Parathyroid adenoma (tissue), 2 donors: Measurements from ENCODE around the gene AFF3.

Source experiments
- H2AFZ ChIP-seq: fragments of 300-600 bp; sonication (generic); one replicate; pipeline ENCODE4 v1.7.0; 2017; ENCODE audit warnings: antibody characterized with exemption, mild to moderate bottlenecking
- H3K27ac ChIP-seq: fragments of 300-600 bp; sonication (generic); one replicate; pipeline ENCODE4 v1.7.0; 2017
- H3K27me3 ChIP-seq: fragments of 300-600 bp; sonication (generic); one replicate; pipeline ENCODE4 v1.7.0; 2017; ENCODE audit warnings: low read length; ENCODE audit not compliant: control insufficient read depth, insufficient read depth
- H3K36me3 ChIP-seq: fragments of 300-600 bp; sonication (generic); one replicate; pipeline ENCODE4 v1.7.0; 2017; ENCODE audit warnings: low read length; ENCODE audit not compliant: control insufficient read depth, insufficient read depth
- H3K4me1 ChIP-seq: fragments of 300-600 bp; sonication (generic); one replicate; pipeline ENCODE4 v1.7.0; 2017; ENCODE audit warnings: control low read depth
- H3K4me2 ChIP-seq: fragments of 300-600 bp; sonication (generic); one replicate; pipeline ENCODE4 v1.7.0; 2017; ENCODE audit warnings: low read length
- H3K4me3 ChIP-seq: fragments of 300-600 bp; sonication (generic); one replicate; pipeline ENCODE4 v1.7.0; 2017; ENCODE audit warnings: low read depth, low read length
- H3K79me2 ChIP-seq: fragments of 300-600 bp; sonication (generic); one replicate; pipeline ENCODE4 v1.7.0; 2017; ENCODE audit warnings: control low read depth
- H3K9ac ChIP-seq: fragments of 300-600 bp; sonication (generic); one replicate; pipeline ENCODE4 v1.7.0; 2017; ENCODE audit warnings: mild to moderate bottlenecking
- H3K9me3 ChIP-seq: fragments of 300-600 bp; sonication (generic); one replicate; pipeline ENCODE4 v1.7.0; 2017; ENCODE audit warnings: low read length; ENCODE audit not compliant: control insufficient read depth
- CTCF ChIP-seq: fragments of 300-600 bp; sonication (generic); IDR thresholded peaks from one replicate; pipeline ENCODE4 v1.7.0; 2017; ENCODE audit warnings: antibody characterized with exemption, mild to moderate bottlenecking
- donor health status: primary hyperparathyroidism.

AFF3 gene

GRCh38 chr2:99886418-99886817 lies 256.0 kb downstream of the AFF3 start:
- Histone ChIP-seq H3K9me3 (no peaks in the 10 kb centered on the region), H3K79me2 (no peaks in the 10 kb centered on the region), H3K27ac (no peak overlapping the region), H2AFZ (no peak overlapping the region), H3K36me3 (no peaks in the 10 kb centered on the region), H3K9ac (no peak overlapping the region), H3K4me1 (no peaks in the 10 kb centered on the region), H3K4me2 (no peak overlapping the region), H3K27me3 (no peaks in the 10 kb centered on the region), H3K4me3 (no peak overlapping the region)
- TF ChIP-seq CTCF, result no peak

GRCh38 chr2:99883358-99883757 lies 259.0 kb downstream of the AFF3 start:
- Histone ChIP-seq H3K9ac (no peak overlapping the region), H3K79me2 (no peaks in the 10 kb centered on the region), H3K4me3 (no peak overlapping the region), H3K27me3 (no peaks in the 10 kb centered on the region), H3K27ac (no peak overlapping the region), H3K4me1 (no peaks in the 10 kb centered on the region), H3K9me3 (no peaks in the 10 kb centered on the region), H2AFZ (no peak overlapping the region), H3K4me2 (no peak overlapping the region), H3K36me3 (no peaks in the 10 kb centered on the region)
- TF ChIP-seq CTCF, result no peak

GRCh38 chr2:99881901-99882591 lies 260.3 kb downstream of the AFF3 start:
- Histone ChIP-seq H3K4me2 (no peak overlapping the region), H3K27me3 (no peaks in the 10 kb centered on the region), H3K4me1 (no peaks in the 10 kb centered on the region), H3K9ac (no peak overlapping the region), H2AFZ (no peak overlapping the region), H3K4me3 (no peak overlapping the region), H3K79me2 (no peaks in the 10 kb centered on the region), H3K36me3 (no peaks in the 10 kb centered on the region), H3K27ac (no peak overlapping the region), H3K9me3 (no peaks in the 10 kb centered on the region)
- no peak for TF ChIP-seq CTCF

GRCh38 chr2:99880964-99881294 lies 261.5 kb downstream of the AFF3 start:
- H3K9me3 ChIP-seq, result no peaks in the 10 kb centered on the region

More at GRCh38 chr2:99880964-99881294, 261.5 kb downstream of the AFF3 start:
- no peaks in the 10 kb centered on the region for H3K36me3 ChIP-seq
- H3K27ac ChIP-seq, result no peak overlapping the region
- H3K9ac ChIP-seq, result no peak overlapping the region
- TF ChIP-seq CTCF, result no peak
- H3K4me3 ChIP-seq, result no peak overlapping the region
- no peak overlapping the region for H2AFZ ChIP-seq
- no peaks in the 10 kb centered on the region for H3K27me3 ChIP-seq
- H3K4me2 ChIP-seq, result no peak overlapping the region
- H3K4me1 ChIP-seq, result no peaks in the 10 kb centered on the region
- H3K79me2 ChIP-seq, result no peaks in the 10 kb centered on the region
